GM18907 (cell line): Measurements from ENCODE around the gene NBDY.
A peak's percentile ranks its signal among the peaks of the same experiment; 100 is the strongest.
"Not testable (repeated sequence)": the region's sequence is repeated elsewhere in the genome, so short reads cannot be mapped to it uniquely, and the experiment has no call there.

Experiments
- ATAC-seq: cut with Tn5 transposase; IDR thresholded peaks from one replicate; pipeline ENCODE4 v1.9.1; 2021; ENCODE audit warnings: mild to moderate bottlenecking, moderate library complexity; ENCODE audit not compliant: unreplicated experiment

NBDY gene

DNA sequence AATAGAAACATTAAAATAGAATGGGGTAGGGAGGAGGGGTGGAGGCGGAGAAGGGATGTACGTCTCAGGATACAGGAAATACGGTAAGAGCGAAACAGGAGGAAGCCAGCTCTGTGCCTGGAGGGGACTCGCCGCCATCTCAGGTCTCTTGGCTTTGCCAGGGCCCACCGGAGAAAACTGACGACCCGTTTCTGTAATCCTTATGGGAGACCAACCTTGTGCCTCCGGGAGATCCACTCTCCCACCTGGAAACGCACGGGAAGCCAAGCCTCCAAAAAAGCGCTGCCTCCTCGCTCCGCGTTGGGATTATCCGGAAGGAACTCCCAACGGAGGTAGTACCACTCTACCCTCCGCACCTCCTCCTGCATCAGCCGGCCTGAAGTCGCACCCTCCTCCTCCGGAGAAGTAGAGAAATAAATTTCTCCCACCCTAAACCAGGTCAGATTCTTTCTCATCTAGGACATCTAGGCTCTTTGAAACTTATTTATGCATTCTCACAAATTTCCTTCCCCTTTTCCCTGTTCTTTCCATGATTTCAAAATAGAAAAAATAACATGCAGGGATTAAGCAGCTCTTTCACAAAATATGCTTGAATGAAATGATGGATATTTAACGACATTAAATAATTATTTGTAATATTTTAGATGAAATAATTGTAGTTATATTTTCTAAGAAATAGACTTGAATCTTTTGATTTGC is at the start of gene NBDY:
Gene NBDY, plus strand, starts transcription at position 92 of the 699 bp plus-strand sequence. Its CDS starts 111 bp downstream, at position 203.
- peak; percentile 79 for ATAC-seq

DNA sequence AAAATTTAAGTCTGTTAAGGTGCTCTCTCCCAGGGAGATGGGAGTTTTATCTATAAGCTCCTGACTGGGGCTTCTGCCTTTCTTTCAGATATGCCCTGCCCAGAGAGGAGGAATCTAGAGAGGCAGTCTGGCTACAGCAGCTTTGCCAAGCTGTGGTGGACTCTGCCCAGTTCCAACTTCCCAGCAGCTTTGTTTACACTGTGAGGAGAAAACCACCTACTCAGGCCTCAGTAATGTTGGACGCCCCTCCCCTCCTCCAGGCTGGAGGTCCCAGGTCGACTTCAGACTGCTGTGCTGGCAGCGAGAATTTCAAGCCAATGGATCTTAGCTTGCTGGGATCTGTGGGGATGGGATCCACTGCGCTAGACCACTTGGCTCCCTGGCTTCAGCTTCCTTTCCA is 24.5 kb upstream of the NBDY start:
- ATAC-seq, result not testable (repeated sequence)

DNA sequence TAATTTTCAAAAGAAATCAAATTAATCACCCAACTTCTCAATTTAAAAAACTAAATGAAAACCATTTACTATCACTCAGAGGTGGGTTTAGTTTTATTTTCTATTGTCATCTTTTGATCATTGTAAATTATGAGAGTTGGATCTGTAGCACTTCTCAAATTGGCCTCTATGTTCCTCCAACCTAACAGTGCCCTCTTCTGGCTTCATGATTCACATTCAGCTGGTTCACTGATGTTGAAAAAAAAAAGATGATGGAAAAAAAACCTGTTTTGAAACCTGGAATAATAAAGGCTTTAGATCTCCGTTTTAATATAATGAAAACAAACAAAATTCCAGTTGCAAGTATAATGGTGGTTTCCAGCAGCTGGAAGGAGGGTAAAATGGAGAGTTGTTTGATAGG is 2.4 kb upstream of the NBDY start:
- no peak for ATAC-seq

DNA sequence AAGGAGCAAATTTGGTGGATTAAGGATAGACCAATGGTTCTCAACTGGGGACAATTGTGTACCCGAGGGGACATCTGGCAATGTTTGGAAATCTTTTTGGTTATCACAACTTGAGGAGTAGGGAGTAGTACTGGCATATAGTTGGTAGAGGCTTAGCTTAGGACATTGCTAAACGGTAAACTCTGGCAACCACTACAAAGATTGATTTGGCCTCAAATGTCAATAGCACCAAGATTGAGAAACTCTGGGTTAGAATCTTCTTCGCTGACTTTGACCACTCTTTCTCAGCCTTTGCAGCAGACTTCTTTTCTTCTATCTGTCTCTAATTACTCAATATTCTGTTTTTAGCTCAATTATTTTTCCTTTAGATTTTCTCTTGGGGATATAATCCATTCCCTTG is 1.5 kb upstream of the NBDY start:
- no peak for ATAC-seq

- ATAC-seq, result no peak
These were observed 722 bp upstream of the NBDY start for GRCh38 chrX:56728321-56728720.

- peak; percentile 63 for ATAC-seq
These were observed 291 bp upstream of the NBDY start for GRCh38 chrX:56728752-56729151.

DNA sequence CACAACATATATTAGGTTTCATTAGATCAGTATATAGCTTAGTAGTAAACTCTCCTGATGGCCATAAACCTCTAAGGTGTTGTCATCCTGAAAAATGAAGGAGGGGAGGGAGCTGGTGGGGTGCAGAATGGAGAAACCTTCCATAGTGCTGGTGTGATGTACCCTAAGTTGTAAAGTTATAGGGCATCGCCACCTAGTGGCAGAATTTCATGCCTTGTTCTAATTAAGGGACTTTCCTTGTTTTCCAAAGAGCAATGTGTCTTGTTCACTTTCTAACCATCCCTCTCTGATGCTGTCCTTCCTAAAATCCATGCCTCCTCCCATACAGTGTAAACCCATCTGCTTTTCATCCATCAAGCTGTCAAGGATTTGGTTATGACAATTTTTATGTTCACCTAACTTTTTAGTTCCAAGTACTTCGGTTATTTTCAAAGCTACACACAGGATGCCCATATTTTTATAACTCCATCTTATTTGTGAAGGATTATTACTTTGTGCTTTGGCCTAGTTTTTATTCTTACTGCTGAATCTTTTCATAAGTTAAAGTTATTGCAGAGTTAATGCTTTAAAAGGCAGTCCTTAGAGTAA is 4.5 kb downstream of the NBDY start:
- ATAC-seq, result no peak

GRCh38 chrX:56736219-56736618 is 7.2 kb downstream of the NBDY start:
- no peak for ATAC-seq

- no peak for ATAC-seq
These were observed 9.6 kb downstream of the NBDY start for GRCh38 chrX:56738670-56739069.

DNA sequence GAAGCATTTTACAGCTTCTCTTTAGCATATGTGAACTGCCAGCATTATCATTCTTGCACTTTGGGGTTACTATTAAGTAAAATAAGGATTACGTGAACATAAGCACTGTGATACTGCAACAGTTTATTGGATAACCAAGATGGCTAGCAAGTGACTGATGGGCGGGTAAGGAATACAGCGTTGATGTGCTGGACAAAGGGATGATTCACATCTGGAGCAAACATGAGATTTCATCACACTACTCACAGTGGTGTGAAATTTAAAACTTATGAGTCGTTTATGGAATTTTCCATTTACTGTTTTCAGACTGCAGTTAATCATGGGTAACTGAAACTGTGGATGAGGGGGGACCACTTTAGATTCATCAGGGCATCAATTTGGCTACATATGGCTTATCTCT is 16.0 kb downstream of the NBDY start:
- no peak for ATAC-seq

DNA sequence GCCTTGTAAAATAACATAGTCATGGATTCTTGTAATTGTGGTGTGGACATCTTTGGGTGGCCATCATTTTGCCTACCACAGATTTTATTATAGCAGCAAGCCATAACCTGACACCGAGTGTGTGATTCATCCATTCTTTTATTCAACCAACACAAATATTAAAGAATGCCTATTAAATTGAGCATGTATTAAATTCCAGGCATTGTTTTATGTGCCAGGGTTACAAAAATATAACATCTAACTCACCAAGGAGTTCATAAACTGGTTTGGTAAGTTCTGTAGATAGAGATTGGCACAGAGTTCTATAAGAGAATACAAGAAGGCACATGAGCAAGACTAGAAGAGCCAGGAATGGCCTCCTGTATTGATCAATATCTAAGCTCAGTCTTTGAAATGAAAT is 18.0 kb downstream of the NBDY start:
- no peak for ATAC-seq

DNA sequence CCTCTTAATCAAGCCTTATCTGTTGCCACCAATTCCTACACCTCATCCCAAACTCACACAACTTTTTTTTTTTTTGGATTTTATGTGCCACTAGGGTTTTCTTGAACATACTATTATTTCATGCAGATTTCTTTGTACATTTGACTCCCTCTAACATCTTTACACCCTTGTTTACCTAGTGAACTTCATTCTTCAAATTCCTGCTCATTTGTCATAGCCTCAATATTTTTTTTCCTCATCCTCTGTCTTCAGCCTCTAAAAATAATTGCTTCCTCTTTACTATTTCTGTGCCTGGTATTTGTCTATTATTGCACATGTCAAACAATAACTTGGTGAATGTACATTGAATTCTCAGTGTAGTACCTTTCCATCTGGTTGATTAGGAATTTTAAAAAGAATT is 22.0 kb downstream of the NBDY start:
- no peak for ATAC-seq

DNA sequence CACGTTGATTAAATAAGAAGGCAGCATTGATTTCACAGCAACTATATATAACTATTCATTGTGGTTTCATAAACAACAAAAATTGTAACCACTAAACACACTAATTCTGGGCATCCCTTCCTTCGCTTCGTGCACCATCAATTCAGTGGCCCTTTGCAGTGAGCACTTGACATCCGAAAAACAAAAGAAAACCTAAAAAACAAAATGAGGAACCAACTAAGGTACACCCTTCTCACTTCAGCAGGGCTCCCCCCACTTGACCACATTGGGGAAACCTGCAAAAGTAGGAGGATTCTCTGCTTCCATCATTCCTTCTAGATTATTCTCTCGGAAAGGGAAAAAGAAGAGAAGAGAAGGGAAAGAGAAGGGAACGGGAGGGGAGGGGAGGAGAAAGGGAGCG is 28.3 kb downstream of the NBDY start:
- ATAC-seq, result no peak

GRCh38 chrX:56758456-56758855 is 29.4 kb downstream of the NBDY start:
- ATAC-seq, result no peak

GRCh38 chrX:56759736-56760409 is 30.8 kb downstream of the NBDY start:
- no peak for ATAC-seq

DNA sequence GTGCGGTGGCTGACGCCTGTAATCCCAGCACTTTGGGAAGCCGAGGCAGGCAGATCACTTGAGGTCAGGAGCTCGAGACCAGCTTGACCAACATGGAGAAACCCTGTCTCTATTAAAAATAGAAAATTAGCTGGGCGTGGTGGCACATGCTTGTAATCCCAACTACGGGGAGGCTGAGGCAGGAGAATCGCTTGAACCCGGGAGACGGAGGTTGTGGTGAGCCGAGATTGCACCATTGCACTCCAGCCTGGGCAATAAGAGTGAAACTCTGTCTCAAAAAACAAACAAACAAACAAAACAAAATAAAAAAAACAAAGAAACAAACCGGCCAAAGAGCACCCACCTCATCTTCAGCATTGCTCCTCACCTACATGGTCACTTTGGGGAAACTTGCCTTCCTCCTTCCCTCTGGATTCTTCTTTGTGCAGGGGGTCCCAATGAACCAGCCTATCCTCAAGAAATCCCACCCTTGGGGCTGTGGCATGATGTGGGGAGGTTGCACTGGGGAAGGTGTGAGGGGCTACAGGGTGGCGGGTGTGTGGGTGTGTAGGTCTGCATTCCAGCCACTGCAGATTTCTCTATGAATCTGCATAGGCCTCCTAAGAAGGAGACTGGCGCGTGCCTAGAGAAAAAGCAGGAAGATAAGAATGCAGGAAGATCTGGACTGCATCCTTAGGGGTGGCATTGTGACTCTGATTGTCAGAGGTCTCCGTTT is 31.5 kb downstream of the NBDY start:
- not testable (repeated sequence) for ATAC-seq

GRCh38 chrX:56761167-56761566 is 32.1 kb downstream of the NBDY start:
- ATAC-seq, result no peak

GRCh38 chrX:56762220-56762619 is 33.2 kb downstream of the NBDY start:
- peak; percentile 24 for ATAC-seq

DNA sequence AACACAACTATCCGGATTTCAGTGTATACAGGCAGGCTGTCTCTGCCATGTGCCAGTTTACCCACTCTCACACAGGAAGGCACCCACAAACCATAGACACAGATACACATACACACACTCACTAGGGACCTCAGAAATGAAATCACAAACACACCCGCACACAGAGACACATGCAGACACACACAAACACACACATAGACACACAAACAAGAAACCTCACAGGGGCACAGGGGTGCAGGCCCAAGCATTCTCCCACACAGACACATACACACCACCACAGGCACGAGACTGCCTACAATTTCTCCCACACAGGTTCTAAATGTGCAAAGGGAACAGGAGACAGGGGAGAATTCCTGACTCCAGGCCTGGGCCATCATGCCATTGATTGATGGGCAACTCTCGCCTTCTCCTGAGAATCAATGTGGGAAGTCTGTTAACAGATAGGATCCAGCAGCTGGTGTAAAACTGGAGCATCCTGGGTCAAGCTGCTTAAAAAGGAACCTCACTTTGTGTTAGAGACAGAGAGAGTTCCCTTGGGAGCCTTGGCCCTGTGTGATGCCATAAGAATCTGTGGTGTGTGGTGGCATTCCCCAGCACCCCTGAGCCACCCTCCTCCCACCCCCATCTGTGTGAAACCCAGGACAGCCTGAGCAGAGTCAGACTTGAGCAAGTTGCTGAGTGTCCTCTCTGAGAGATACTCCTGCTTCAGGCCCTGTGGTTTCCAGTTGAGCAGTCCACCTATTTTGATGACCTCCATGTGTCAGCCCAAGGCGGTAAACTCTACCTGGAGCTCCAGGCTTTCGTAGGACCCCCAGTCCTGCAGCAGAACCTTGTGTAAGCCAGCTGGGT is 33.9 kb downstream of the NBDY start:
- ATAC-seq, result no peak

DNA sequence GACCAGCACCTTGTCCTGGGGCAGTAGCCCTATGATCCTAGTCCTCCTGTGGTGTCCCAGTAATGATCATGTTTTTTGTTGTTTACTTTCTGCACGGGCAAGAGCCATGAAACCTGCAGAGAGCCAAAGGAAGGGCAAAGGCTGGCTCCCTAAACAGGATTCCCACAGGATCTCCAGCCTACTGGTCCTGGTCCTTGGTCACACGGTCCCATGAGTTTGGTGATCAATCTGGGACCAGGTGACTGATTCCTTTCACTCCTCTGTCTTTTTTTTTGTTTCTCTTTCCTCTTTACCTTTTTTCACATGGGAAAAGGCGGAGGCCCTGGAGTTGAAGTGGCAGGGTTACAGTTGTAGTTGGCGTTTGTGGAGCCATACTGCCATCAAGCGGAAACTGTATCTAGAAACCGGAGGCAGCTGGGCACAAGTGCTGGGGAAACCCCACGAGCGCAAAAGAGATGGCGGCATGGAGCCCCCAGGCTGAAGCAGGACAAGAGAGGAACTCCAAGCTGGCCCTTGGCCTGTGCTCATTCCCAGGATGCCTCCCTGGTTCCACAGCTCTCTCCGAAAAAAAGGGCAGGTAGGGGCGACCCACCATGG is 34.6 kb downstream of the NBDY start:
- ATAC-seq, result peak; percentile 28
